Measurements from ENCODE around the gene GTF3C1.

GRCh38 chr16:27410761-27411160, 139.0 kb downstream of the GTF3C1 start:
- TF ChIP-seq SUZ12 (IDR thresholded peaks at IDR 0.05; ENCODE audit: extremely low read depth, insufficient read depth, insufficient read length) (no peak), YY1 (IDR thresholded peaks at IDR 0.05; ENCODE audit: insufficient read depth, insufficient read length) (no peak), ZNF274 (IDR thresholded peaks at IDR 0.05; ENCODE audit: low read depth, low read length) (no peak)

Measured in NT2/D1 (cell line).